ENCODE results near the gene VPS26C. TPM values are rescaled to one million over a fixed set of nuclear protein-coding genes. Genes with fewer than 3 reads are reported as not detected.

VPS26C gene
- total and polyA plus RNA-seq, 10 donors, result 17.0 to 76.9 (median 50.6) TPM

DNA sequence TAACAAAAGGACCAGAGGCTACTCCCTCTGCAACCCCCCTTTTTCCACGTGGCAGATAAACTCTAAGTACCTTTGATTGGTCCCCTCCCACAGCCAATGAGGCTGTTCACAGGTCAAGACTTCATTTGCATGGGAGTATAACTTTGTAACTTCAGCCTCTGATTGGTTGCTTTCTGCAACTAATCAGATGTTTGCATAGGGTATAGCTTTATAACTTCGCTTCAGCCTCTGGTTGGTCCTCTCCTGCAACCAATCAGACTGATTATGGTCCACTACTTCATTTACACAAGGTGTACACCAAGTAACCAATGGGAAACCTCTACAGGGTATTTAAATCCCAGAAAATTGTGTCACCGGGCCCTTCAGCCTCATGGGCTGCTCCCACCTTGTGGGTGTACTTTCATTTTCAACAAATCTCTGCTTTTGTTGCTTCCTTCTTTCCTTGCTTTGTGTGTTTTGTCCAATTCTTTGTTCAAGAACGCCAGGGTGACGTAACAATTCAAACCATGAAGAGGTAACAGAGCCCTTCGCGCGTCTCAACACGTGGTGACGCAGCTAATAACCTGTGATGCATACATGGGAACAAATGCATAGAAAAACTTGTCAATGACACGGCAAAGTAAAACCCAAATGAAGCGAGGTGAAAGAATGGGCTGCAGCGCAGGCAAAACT is 47.2 kb downstream of the VPS26C start:
- Histone ChIP-seq H3K4me3 (peak overlapping the region; percentile 75 to 85 (median 80)), H3K36me3 (peaks cover 0 to 21% (median 12%) of the 10 kb centered on the region in 6 donors), H3K27ac (peak overlapping the region in 7 of 8 donors; percentile 78 to 94 (median 90)), H3K4me1 (peaks cover 6 to 40% (median 23%) of the 10 kb centered on the region in 6 donors), H3K9me3 (no peaks in the 10 kb centered on the region), H3K27me3 (replicated peaks in 1 of 7) (no peaks in the 10 kb centered on the region)
- TF ChIP-seq, protein P1, sequence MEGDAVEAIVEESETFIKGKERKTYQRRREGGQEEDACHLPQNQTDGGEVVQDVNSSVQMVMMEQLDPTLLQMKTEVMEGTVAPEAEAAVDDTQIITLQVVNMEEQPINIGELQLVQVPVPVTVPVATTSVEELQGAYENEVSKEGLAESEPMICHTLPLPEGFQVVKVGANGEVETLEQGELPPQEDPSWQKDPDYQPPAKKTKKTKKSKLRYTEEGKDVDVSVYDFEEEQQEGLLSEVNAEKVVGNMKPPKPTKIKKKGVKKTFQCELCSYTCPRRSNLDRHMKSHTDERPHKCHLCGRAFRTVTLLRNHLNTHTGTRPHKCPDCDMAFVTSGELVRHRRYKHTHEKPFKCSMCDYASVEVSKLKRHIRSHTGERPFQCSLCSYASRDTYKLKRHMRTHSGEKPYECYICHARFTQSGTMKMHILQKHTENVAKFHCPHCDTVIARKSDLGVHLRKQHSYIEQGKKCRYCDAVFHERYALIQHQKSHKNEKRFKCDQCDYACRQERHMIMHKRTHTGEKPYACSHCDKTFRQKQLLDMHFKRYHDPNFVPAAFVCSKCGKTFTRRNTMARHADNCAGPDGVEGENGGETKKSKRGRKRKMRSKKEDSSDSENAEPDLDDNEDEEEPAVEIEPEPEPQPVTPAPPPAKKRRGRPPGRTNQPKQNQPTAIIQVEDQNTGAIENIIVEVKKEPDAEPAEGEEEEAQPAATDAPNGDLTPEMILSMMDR (IDR thresholded peaks at IDR 0.05 in 8 of 11, conservative IDR thresholded peaks at IDR 0.05 in 3 of 11), result no peak
- TF ChIP-seq POLR2AphosphoS5 (IDR thresholded peaks at IDR 0.05), result no peak
- TF ChIP-seq POLR2A (IDR thresholded peaks at IDR 0.05), result no peak
- no peak for DNase-seq
- 35 to 48% (median 38%) methylated on average over 13 of the region's 13 CpGs for WGBS, 5 donors
- intact Hi-C loops (cut with DNase I; ENCODE audit: low total_unique reads), result no loop called here

DNA sequence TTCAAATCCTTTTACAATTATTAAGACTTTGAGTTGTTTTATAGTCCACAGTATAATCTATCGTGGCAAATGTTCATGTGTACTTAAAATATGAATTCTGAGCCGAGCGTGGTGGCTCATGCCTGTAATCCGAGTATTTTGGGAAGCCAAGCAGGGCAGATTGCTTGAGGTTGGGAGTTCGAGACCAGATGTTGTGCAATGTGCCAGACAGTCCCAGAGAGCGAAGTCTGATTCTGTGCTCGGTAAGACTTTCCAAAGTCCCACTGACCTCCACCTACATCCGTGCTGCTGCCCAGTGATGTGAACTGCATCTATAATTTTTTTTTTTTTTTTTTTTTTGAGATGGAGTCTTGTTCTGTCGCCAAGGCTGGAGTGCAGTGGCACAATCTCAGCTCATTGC is 52.2 kb downstream of the VPS26C start:
- peaks cover 2 to 8% (median 6%) of the 10 kb centered on the region in 6 donors for H3K4me1 ChIP-seq
- peaks cover 0 to 6% (median 0%) of the 10 kb centered on the region in 8 donors for H3K9me3 ChIP-seq
- intact Hi-C loops (cut with DNase I; ENCODE audit: low total_unique reads), result no loop called here
- no peaks in the 10 kb centered on the region for H3K36me3 ChIP-seq
- TF ChIP-seq, protein P1 (IDR thresholded peaks at IDR 0.05 in 8 of 11, conservative IDR thresholded peaks at IDR 0.05 in 3 of 11), result no peak
- TF ChIP-seq POLR2A (IDR thresholded peaks at IDR 0.05) (no peak), POLR2AphosphoS5 (IDR thresholded peaks at IDR 0.05) (no peak)
- WGBS, 5 donors, result 84 to 94% (median 92%) methylated on average over 9 of the region's 9 CpGs
- no peak for DNase-seq
- no peak overlapping the region for H3K27ac ChIP-seq
- H3K4me3 ChIP-seq, result no peak overlapping the region
- H3K27me3 ChIP-seq (replicated peaks in 1 of 7), result no peaks in the 10 kb centered on the region

DNA sequence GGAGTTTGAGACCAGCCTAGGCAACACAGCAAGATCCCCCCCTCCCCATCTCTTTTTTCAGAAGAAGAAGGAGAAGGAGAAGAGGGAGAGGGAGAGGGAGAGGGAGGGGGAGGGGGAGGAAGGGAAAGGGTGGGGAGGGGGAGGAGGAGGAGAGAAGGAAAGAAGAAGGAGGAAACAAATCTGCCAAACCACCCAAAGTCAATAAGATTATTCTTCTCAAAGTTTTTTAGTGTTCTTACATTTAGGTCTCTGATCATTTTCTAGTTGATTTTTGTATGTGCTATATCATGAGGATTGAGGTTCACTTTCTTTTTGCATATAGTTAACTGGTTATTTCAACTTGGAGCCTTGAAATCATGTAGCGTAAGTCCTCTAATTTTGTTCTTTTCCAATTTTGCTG is 56.3 kb downstream of the VPS26C start:
- intact Hi-C loops (cut with DNase I; ENCODE audit: low total_unique reads), result no loop called here
- Histone ChIP-seq H3K27ac (no peak overlapping the region), H3K27me3 (replicated peaks in 1 of 7) (no peaks in the 10 kb centered on the region), H3K9me3 (peaks cover 0 to 6% (median 0%) of the 10 kb centered on the region in 8 donors), H3K4me1 (peaks cover 6 to 33% (median 25%) of the 10 kb centered on the region in 6 donors), H3K36me3 (no peaks in the 10 kb centered on the region), H3K4me3 (no peak overlapping the region)
- WGBS, 5 donors, result 95 to 100% (median 97%) methylated on average over 1 of the region's 1 CpG
- TF ChIP-seq, protein P1 (IDR thresholded peaks at IDR 0.05 in 8 of 11, conservative IDR thresholded peaks at IDR 0.05 in 3 of 11), result no peak
- no peak for TF ChIP-seq POLR2A (IDR thresholded peaks at IDR 0.05)
- TF ChIP-seq POLR2AphosphoS5 (IDR thresholded peaks at IDR 0.05), result no peak
- no peak for DNase-seq

DNA sequence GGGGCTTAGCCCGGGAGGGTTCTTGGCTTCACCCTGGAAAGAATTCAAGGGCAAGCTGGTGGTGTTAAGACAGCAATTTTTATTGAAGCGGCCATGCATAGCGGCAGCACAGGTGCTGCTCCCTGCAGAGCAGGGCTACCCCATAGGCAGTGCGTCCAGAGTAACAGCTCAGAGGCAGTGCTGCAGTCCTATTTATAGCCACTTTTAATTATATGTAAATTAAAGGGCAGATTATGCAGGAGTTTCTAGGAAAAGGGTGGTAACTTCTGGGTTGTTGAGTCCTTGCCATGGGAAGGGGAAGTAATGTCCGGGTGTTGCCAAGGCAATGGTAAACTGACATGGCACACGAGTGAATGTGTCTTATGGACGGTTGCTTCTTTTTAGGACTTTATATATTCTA is 57.0 kb downstream of the VPS26C start:
- Histone ChIP-seq H3K9me3 (peaks cover 0 to 6% (median 0%) of the 10 kb centered on the region in 8 donors), H3K36me3 (no peaks in the 10 kb centered on the region), H3K4me3 (no peak overlapping the region), H3K27ac (no peak overlapping the region), H3K4me1 (peaks cover 6 to 33% (median 25%) of the 10 kb centered on the region in 6 donors), H3K27me3 (replicated peaks in 1 of 7) (no peaks in the 10 kb centered on the region)
- DNase-seq, result no peak
- intact Hi-C loops (cut with DNase I; ENCODE audit: low total_unique reads), result no loop called here
- 71 to 84% (median 73%) methylated on average over 7 of the region's 7 CpGs for WGBS, 5 donors
- TF ChIP-seq, protein P1 (IDR thresholded peaks at IDR 0.05 in 8 of 11, conservative IDR thresholded peaks at IDR 0.05 in 3 of 11), result no peak
- TF ChIP-seq POLR2A (IDR thresholded peaks at IDR 0.05) (no peak), POLR2AphosphoS5 (IDR thresholded peaks at IDR 0.05) (peak in 1 of 3 donors; percentile 39)
